Memory B cell (primary cell): ENCODE data around the gene PELI2.

Source experiments
- ATAC-seq: fragments of 150-1000 bp; cut with Tn5 transposase; 2 replicates; pipeline ENCODE4 v1.10.0; 2021; ENCODE audit warnings: low read depth, mild to moderate bottlenecking, moderate library complexity
- DNase-seq, 2 donors: peaks; one replicate each; pipeline ENCODE4 v3.0.0; 2022; ENCODE audit warnings: low spot score in 2 of 2
- H3K27ac Mint-ChIP-seq: one replicate; pipeline ENCODE4 v1.8.0; 2022; ENCODE audit warnings: mild to moderate bottlenecking, moderate library complexity, mixed read lengths
- H3K27me3 Mint-ChIP-seq: one replicate; pipeline ENCODE4 v1.8.0; 2022; ENCODE audit warnings: mixed read lengths
- H3K36me3 Mint-ChIP-seq: one replicate; pipeline ENCODE4 v1.8.0; 2022; ENCODE audit warnings: mild to moderate bottlenecking, mixed read lengths
- H3K4me1 Mint-ChIP-seq: one replicate; pipeline ENCODE4 v1.8.0; 2022; ENCODE audit warnings: mixed read lengths
- H3K4me3 Mint-ChIP-seq: one replicate; pipeline ENCODE4 v1.8.0; 2022; ENCODE audit warnings: mild to moderate bottlenecking, moderate library complexity, mixed read lengths
- H3K9me3 Mint-ChIP-seq: one replicate; pipeline ENCODE4 v1.8.0; 2022; ENCODE audit warnings: mixed read lengths

PELI2 gene

DNA sequence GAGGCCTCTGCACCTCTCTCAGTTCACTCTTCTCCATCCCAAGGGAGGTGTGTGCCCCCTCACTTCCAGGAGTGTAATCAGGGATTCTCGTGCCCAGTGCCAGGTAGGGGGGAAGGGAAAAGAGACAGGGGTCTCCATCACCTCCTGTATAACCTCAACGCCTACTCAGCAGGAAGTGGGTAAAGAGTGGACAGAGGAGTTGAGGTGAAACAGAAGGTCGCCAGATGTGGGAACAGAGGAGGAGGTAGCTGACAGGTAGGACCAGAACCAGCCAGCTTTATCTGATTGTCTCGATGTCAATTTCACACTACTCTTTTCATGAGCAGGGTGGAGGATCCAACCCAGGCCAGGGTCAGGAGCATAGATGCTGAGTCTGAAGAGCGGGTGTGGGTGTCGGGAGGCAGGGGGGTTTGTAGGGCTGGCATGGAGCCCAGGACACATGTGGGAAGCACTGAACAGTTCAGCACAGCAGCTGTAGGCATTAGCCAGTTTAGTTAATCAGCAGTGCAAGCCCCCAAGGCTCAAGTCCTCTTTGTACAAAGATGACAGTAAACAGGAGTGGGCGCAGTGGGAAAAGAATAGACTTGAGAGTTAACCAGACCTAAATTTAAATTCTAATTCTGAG, 213.5 kb downstream of the PELI2 start:
- H3K4me1 Mint-ChIP-seq = no peaks in the 10 kb centered on the region
- no peak for ATAC-seq

GRCh38 chr14:56333359-56334292, 215.4 kb downstream of the PELI2 start:
- H3K36me3 Mint-ChIP-seq = no peaks in the 10 kb centered on the region
- no peaks in the 10 kb centered on the region for H3K4me1 Mint-ChIP-seq
- H3K27me3 Mint-ChIP-seq = no peaks in the 10 kb centered on the region
- ATAC-seq = no peak
- no peak overlapping the region for H3K27ac Mint-ChIP-seq
- H3K9me3 Mint-ChIP-seq = no peaks in the 10 kb centered on the region
- DNase-seq = no peak
- no peak overlapping the region for H3K4me3 Mint-ChIP-seq

More for the DNA sequence above, 213.5 kb downstream of the PELI2 start:
- Mint-ChIP-seq H3K27me3 (peaks cover 2% of the 10 kb centered on the region), H3K36me3 (peaks cover 2% of the 10 kb centered on the region), H3K4me3 (no peak overlapping the region), H3K27ac (no peak overlapping the region), H3K9me3 (peaks cover 2% of the 10 kb centered on the region)
- DNase-seq = no peak

- Mint-ChIP-seq H3K27me3 (no peaks in the 10 kb centered on the region), H3K4me1 (no peaks in the 10 kb centered on the region), H3K4me3 (no peak overlapping the region), H3K27ac (no peak overlapping the region), H3K9me3 (no peaks in the 10 kb centered on the region), H3K36me3 (no peaks in the 10 kb centered on the region)
- DNase-seq (no peak), ATAC-seq (no peak)
Observed at GRCh38 chr14:56334458-56334857, 216.2 kb downstream of the PELI2 start.

DNA sequence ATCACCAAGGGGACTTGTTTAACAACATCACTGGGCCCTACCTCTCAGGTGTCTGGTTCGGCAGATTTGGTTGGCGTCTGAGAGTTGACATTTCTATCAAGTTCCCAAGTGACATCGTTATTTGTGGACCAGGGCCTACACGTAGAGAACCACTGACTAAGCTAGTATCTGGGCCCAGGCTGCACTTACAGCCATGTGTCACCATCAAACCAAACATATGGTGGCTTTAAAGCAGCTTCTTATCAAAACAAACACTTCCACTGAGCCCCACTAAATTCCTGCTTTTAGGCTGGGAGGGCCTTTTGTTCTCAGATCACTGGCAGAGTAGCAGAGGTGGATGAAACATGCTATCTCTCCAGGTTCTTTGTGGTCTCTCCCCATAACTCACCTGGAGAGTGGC, 220.5 kb downstream of the PELI2 start:
- ATAC-seq (no peak), DNase-seq (no peak)
- Mint-ChIP-seq H3K4me1 (peaks cover 5% of the 10 kb centered on the region), H3K36me3 (no peaks in the 10 kb centered on the region), H3K4me3 (no peak overlapping the region), H3K9me3 (no peaks in the 10 kb centered on the region), H3K27me3 (no peaks in the 10 kb centered on the region), H3K27ac (no peak overlapping the region)

GRCh38 chr14:56339855-56340701, 221.9 kb downstream of the PELI2 start:
- peak; percentile 52 for ATAC-seq
- Mint-ChIP-seq H3K9me3 (no peaks in the 10 kb centered on the region), H3K4me3 (no peak overlapping the region), H3K27me3 (no peaks in the 10 kb centered on the region), H3K36me3 (no peaks in the 10 kb centered on the region), H3K27ac (no peak overlapping the region), H3K4me1 (peaks cover 8% of the 10 kb centered on the region)
- peak; percentile 14 to 45 for DNase-seq

DNA sequence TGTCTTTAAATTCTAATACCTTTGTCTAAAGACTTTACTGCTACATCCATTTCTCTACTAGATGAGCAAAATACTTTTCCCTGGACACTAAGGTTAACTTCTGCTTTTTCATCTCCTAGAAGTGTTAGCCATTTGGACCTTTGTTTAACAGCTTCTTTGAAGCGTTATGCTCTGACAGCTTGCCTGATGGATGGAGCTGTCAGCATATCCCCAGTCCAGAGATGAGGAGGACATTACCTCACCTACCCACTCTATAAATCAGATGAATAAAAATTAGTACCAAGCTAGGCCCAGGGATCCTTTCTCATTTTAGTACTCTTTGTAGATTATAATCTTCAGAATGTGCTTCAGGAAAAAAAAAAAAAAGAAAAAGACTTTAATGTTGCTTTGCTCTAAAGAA, 222.7 kb downstream of the PELI2 start:
- no peak for ATAC-seq
- Mint-ChIP-seq H3K27ac (no peak overlapping the region), H3K4me3 (no peak overlapping the region)

DNA sequence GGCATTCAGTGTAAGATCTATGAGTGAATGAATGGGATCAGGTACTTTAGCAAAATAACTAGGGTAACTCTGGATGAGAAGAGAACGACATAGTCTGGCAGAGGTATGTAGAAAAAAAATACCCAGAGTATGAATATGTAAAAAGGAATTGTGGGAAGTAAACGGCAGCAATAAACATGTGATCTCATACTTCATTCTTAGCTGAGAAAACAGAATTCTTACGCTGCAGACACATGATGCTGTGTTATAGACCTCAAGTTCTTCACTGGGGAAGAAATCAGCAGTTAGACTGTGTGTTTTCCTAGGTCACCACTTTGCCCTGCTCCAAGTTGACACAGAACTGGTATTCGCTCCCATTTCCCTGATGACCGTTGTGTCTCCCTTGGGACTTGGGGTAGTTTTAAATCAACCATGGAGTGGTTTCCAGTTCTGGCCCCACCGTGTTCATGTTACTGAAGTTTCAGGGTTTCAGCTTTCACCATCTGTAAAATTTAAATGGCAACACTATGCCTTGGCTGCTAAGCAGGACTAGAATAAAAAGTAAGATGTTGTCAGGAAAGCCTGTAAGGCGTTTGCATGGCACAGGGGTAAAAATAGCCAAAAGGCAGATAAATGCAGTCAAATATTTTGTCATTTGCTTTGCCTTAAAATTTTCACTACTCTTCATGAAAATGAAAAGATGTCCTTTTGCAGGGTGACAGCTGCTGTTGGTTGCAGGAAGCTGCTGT, 223.7 kb downstream of the PELI2 start:
- Mint-ChIP-seq H3K4me1 (peaks cover 10% of the 10 kb centered on the region), H3K27me3 (peaks cover 1% of the 10 kb centered on the region), H3K4me3 (no peak overlapping the region), H3K36me3 (no peaks in the 10 kb centered on the region), H3K9me3 (no peaks in the 10 kb centered on the region), H3K27ac (no peak overlapping the region)
- DNase-seq (no peak), ATAC-seq (no peak)

More for the DNA sequence above, 222.7 kb downstream of the PELI2 start:
- no peak for DNase-seq
- Mint-ChIP-seq H3K27me3 (peaks cover 1% of the 10 kb centered on the region), H3K9me3 (no peaks in the 10 kb centered on the region), H3K4me1 (peaks cover 10% of the 10 kb centered on the region), H3K36me3 (no peaks in the 10 kb centered on the region)

DNA sequence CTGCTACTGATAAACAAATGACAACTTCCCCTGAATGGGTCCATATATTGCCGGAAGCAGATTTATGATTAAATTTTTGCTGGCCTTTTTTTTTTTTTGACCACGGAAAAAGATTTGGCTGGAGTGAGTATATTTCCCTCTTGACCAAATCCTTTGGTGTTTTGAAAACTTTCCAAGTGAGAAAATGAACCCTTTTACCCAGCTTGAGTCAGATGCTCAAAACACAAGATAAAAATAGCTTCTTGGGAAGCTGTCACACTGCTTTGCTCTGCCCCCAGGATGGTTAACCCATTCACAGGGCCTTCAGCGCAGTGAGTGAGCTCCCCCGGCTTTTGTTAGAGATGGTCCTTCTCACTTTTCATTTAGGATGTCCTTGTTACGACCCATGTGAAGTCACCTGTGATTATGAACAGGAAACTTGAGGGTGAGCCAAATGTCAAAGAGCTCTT, 224.3 kb downstream of the PELI2 start:
- H3K36me3 Mint-ChIP-seq = no peaks in the 10 kb centered on the region
- ATAC-seq (no peak), DNase-seq (no peak)
- no peaks in the 10 kb centered on the region for H3K9me3 Mint-ChIP-seq
- no peak overlapping the region for H3K4me3 Mint-ChIP-seq
- H3K27ac Mint-ChIP-seq = no peak overlapping the region
- H3K4me1 Mint-ChIP-seq = peaks cover 10% of the 10 kb centered on the region
- H3K27me3 Mint-ChIP-seq = peaks cover 1% of the 10 kb centered on the region

DNA sequence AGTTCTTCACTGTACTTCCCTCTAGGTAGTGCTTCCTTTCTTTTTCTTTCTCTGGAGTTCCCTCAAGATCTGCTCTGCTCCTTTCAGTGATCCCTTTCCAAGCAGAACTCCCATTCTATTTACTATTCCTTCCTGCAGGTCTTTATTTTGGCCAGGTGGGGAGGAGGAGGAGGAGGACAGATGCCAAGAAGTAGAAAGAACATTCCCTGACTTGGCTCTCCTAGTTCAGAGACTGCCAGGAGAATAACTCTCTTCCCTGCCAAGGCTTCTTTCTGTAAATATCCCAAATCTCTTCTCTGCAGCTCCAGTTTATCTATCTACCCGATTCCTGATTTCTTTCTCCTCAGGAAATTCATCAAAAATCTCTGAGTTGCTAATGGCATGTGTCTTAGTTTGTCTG, 231.7 kb downstream of the PELI2 start:
- H3K4me3 Mint-ChIP-seq = no peak overlapping the region
- no peak overlapping the region for H3K27ac Mint-ChIP-seq
- ATAC-seq (no peak), DNase-seq (no peak)
- H3K27me3 Mint-ChIP-seq = peaks cover 3% of the 10 kb centered on the region
- H3K9me3 Mint-ChIP-seq = peaks cover 5% of the 10 kb centered on the region
- H3K4me1 Mint-ChIP-seq = peaks cover 3% of the 10 kb centered on the region
- H3K36me3 Mint-ChIP-seq = peaks cover 5% of the 10 kb centered on the region
